ENCODE measurements around the gene ISOC2.

ISOC2 gene

DNA sequence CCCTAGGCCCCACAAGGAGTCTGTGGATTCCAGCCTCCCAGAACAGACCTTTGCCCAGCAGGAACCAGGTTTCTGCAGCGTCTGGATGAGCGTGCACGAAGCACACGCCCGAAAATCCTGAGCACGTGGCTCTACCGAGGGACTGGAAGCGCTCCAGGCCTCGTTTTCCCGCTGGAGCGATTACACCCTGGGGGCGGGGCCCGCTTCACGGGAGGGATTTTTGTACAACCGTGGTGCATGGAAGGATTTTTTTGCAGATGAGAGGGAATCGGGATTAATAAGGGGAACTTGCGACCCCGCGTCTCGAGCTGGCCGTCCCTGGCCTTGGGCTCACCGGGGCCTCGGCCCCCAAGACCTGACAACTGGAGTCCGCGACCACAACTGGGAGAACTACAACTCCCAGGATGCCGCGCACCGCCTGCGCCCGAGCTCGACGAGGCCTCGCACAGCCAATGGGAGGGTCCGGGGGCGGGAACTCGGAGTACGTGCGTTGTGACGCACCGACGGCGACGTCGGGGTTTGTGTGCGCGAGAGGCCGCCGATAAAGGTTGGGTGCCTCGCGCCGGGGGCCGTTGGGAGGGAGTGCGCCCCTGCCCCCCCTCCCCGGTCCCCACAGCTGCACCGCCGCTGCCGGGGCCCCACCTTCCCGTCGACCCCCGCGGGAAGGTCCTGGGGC, 14.8 kb upstream of the ISOC2 start, which contains the start of gene ZNF628:
TSS of gene ZNF628 (plus strand) at position 518 of the 676 bp plus-strand sequence. CDS start 3,294 bp downstream, outside the sequence.
- no peak for FAIRE-seq

DNA sequence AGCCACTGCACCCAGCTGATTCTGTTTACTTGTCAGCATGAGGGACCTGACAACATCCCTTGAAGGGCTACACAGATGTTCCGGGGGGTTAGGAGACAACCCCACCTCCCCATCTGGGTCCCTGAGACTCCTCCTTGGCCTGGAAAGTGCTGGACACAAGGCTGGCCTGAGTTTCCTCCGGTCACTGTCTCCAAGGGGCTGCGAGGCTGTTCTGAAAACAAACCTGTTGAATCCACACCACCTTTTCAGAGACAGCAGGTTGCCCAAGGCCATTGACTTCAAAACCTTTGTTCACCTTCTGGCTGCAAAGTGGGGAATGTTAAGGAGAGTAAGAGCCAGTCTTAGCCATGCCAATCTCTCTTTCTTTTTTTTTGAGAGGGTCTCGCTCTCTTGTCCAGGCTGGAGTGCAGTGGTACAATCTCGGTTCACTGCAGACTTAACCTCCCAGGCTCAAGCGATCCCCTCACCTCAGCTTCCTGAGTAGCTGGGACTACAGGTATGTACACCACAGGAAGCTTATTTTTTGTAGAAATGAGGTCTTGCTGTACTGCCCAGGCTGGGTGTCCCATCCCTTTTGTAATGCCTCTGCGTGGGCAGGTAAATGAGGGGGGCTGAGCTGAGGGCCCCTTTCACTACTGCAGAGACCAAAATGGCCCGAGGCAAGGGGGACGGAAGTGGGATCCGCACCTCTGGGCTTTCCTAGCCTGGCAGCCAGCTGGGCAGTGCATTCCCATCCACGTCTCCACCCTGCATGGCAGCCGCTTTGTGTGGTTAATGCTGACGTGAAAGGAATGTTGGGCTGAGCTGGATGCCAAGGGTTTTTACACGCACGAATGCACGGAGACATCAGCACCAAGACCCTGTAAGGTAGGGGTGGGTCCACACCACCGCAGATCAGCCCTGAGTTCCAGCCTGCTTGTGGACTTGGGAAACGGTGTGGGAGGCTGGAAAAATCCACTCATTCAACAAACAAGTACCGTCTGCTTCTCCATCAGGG, 13.1 kb upstream of the ISOC2 start:
- FAIRE-seq: no peak

DNA sequence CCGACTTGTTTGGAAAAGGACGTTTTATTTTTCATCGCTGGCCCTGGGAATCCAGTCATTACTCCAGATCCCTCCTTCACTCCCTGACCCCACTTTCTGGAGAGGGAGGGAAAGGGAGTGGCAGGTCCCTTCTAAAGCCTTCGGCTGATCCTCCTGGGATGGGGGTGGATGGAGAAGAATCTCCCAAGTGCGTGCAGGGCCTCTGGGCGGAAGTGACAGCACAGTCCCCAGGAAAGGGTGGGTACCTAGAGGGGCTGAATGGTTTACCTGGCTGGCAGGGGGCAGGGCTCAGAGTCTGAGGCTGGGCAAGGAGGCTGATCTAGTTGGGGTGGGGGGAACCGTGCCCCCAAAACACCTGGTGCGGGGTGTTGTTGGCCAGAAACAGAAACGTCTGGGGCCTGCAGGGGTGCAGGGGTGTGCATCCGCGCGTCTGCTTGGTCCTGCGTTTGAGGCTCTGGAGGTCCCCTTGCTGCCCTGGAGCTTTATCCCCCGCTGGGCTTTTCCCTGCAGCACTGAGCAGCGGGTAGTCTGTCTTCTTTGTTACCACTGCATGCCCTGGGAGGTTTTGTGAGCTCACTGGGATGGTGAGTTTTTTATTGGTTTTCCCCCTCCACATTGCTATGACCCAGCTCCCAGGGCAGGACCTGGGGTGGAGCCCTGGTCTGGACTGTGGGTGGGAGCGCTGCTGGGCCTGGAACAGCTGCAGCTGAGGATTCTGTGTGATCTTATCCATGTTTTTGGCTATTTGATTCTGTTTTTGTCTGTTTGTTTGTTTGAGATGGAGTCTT, 12.0 kb upstream of the ISOC2 start:
- no peak for FAIRE-seq

DNA sequence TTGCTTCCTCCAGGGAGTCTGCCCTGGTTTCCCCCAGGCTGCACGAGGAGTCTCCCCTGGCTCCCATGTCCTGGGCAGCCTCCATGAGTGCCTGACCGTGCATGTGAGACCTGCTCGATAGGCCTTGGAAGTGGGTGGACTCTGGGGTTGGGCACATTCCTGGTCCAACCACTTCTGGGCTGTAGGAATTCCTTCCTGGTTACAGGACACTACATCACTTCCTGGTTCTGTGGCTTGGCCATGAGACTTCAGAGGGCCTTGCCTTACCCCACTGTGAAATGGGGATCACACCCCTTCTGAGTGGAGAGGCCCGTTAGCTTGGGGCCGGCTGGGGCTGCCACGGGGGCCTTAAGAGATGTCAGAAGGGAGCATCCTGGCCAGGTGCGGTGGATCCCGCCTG, 11.0 kb upstream of the ISOC2 start:
- no peak for FAIRE-seq

DNA sequence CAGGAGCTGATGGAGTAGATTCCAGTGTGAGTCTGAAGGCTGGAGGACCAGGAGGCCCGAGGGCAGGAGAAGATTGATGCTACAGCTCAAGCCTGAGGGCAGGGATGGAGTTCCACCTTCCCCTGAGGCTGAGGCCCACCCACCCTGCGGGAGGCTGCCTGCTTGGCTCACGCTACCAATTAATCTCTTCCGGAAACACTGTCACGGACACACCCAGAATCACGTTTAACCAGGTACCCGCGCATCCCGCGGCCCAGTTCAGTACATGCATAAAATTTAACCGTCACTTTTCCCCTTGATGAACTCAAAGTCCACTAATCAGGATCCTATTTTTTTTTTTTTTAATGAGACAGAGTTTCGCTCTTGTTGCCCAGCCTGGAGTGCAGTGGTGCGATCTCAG, 9.8 kb upstream of the ISOC2 start:
- FAIRE-seq: no peak

DNA sequence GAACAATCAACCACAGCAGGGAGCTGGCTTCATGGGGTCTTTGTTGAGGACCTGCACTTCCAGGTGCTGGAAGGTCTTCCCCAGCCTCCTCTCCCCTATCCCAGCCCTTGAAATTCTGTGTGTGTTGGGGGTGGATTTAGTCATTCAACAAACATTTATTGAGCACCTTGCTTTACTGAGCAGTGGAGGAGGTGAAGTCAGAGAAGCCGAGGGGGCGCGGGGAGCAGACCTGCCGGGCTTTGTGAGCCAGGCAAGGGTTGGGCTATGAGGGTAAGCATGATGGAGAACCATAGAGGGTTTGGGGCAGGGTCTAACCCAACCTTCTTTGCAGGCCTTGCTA, 6.6 kb upstream of the ISOC2 start:
- FAIRE-seq: no peak

DNA sequence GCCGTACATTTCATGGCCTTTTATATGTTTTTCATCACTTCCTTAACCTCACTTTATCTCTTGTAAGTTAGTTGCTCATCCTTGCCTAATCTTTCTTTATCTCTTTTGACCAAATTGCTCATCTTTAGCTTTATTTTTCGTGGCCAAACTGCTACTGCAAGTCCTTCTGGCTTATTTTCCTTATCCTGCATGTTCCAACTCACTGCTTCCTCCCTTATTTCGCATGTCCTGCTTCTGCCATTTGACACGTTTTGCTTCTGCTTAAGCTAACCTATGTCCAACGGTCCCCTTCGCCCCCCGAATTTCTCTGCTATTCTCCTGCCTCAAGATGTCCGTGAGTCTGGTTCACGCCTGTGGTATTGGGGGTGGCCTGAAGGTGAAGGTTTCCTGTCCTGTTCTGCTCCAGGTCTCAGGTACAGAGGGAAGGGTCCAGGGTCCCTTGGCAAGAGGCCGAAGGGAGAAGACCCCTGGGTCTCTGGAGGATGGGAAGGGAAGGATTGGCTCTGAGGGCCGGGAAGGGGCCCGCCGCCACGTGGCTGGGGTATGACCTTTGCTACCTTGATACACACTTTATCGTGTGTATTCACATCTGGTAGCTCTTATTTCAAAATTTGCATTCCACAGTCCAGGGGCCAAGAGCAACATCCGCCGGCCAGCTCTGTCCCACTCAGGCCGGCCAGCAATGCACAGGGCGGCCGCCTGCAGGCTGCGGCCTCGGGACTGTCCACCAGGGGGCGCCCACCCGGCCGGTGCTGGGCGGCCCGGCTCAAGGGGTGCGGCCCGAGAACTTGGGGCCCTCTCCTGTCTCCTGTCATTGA, 6.0 kb upstream of the ISOC2 start:
- no peak for FAIRE-seq

DNA sequence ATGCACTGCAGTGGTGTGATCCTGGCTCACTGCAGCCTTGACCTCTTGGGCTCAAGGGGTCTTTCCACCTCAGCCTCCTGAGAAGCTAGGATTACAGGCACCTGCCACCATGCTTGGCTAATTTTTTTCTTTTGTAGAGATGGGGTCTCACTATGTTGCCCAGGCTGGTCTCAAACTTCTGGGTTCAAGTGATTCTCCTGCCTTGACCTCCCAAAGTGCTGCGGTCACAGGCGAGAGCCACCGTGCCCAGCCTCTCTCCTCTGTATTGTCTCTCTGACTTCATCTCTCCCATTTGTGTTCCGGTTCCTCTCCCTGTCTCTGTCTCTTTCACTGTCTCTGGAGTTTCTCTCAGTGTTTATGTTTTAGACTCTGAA, 4.8 kb upstream of the ISOC2 start:
- FAIRE-seq: no peak

DNA sequence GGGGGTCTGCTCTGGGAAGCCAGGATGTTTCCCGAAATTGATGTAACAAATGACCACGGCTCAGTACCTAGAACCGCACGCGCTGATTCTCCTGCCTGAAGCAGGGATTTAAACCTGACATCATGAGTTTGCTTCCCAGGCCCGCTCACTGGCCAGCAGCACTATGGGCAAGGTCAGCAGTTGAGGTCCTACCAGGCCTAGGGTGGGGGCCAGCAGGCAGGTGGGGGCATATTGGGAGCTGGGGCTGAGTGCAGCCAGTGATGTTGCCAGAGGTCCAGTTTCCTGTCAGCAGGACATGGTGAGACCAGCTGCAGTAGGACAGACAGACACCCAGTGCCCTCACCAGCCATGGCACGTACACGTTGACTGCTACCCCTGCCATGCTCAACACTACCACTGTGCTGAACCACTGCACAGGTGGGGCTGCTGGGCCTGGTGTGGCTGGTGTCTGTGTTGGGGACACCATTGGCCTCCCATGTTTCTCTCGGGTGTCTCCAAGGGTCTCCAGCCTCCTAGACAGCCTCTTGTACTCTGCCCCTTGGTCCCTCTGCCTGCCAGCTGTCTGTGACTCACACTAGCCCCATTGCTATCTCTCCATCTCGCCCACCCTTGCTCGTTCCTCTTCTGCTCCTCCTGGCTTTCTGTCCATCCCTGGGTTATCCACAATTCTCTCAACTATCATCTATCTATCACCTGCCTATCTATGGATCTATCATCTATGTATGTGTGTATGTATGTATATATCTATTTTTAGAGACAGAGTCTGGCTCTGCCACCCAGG, 4.2 kb upstream of the ISOC2 start:
- FAIRE-seq: no peak

DNA sequence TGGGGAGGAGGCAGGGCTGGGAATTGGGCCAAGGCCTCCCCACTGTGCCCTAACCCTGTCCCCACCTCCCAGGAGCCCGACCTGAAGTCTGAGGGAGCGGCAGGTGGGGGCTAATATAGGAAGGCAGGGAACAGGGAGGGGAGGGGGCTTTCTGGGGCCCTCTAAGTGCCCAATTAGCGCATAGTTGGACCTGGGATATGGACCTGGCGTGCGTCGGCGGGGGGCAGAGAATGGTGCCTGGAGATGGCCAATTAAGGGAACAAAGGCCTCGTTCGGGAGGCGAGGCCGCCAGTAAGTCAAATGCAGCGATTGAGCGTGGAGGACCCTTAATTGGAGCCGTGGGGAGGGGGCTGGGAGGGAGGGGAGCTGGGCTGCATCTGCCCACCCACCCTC, 3.2 kb upstream of the ISOC2 start, which contains the start of gene C19orf85:
TSS of gene C19orf85 (minus strand) at position 90 of the 393 bp plus-strand sequence. CDS start 197 bp downstream, outside the sequence.
- no peak for FAIRE-seq

DNA sequence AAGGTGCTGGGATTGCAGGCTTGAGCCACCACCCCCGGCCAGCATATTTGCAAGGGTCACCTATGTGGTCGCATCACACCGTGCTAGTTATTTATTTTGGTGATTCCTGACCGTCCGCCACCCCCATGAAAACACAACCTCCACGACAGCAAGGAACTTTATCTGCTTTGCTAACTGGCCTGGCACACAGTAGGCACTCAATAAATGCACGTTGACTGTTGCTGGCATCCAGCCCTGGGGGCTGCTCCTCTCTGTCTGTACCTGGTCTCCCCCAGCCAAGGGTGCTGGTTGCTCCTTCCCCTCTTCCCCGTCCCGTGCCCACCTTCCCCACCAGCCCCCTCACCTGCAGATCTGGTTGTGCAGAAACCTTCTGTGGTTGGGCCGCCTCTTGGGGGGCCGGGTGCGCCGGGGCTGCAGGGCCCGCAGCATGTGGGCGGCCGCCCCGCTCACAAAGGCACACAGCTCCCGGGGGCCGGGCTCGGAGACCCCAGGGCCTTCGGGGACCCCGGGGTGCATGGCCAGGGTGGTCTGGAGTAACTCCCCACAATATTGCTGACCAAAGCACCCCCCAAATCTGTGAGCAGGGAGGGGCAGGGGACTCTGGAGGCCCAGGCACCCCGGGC, 2.7 kb upstream of the ISOC2 start:
- no peak for FAIRE-seq

DNA sequence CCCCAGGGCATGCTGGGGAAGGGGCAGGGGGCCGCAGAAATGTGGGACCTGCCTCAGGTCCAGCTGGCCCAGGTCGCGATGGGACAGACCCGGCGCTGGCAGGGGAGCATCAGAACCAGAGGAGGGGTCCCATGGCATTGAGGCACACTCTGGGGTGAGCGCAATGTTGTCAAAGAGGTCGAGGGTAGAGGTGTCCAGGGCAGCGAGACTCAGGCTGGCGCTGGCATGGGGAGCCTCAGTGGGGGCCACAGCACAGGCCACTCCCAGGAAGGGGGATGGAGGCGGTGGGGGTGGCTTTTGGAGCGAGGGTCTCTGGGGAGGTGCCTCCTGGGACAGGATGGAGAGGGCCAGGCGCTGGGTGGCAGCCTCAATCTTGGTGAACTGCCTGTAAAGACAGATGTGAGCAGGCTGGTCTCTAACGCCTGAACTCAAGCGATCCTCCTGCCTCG, 2.2 kb upstream of the ISOC2 start:
- no peak for FAIRE-seq

DNA sequence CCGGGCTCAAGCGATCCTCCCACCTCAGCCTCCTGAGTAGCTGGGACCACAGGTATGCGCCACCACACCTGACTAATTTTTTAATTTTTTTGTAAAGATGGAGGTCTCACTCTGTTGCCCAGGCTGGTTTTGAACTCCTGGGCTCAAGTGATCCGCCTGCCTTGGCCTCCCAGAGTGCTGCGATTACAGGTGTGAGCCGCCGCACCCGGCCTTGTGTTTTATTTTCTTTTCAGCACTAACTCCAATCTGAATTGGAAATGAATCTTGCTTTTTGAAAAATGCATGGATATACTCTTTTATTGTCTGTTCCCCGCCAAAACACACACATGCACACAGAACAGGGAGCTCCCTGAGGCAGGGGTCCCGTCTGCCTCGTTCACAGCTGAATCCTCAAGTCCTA, 1.3 kb upstream of the ISOC2 start:
- no peak for FAIRE-seq

DNA sequence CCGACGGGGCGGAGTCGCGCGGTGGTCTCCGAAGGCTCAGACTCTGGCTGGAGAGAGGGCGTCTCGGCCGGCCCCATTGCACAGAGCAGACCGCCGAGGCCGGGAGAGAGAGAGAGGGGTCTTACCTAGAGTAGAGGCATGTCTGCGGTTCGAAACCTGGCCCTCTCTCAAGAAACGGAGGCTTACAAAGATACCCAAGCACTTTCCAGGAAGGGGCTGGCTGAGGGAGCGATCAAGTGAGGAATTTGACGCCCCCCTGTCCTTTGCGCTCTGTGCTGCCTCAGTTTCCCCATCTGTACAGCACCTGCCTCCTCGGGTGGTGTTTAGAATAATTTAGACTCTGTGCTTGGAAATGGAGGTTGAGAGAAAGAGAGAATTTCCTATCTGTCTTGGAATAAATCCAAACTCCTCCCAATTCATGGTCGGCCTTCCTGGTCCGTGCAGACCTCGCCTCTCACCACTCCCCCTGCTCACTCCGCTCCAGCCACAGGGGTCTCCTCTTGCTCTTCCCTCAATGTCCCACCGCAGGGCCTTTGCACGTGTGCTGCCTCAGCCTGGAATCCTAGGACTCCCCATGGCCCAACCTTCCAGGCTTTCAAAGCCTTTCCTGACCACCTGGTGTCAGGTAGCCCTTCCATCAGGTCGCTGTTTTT, 658 bp upstream of the ISOC2 start:
- no peak for FAIRE-seq

DNA sequence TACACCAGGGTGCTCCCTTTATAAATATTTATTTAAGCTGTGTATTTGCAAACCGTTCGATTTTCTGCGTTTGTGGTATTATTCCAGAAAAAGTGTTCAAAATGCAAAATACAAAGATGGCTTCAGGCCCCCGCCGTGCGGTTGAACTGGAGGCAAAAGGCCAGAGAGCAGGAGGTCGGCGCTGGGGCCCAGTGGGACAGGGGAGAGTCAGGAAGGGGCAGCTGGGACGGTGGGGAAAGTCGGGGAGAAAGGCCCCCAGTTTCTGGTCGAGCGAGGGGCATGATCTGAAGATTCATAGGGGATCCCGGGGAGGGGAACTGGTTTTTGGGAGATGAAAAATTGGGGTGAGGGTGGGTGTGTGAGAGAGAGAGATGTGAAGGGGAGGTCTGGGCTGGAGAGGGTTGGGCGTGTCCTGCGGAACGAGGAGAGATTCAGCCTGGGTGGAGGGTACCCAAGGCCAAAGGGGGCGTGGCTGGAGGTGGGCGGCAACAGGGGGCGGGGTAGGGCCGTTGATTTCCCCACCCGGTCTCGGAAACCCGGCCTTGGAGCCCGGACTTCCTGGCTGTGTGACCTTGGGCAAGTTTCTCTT, 678 bp downstream of the ISOC2 start:
- peak; percentile 80 for FAIRE-seq

DNA sequence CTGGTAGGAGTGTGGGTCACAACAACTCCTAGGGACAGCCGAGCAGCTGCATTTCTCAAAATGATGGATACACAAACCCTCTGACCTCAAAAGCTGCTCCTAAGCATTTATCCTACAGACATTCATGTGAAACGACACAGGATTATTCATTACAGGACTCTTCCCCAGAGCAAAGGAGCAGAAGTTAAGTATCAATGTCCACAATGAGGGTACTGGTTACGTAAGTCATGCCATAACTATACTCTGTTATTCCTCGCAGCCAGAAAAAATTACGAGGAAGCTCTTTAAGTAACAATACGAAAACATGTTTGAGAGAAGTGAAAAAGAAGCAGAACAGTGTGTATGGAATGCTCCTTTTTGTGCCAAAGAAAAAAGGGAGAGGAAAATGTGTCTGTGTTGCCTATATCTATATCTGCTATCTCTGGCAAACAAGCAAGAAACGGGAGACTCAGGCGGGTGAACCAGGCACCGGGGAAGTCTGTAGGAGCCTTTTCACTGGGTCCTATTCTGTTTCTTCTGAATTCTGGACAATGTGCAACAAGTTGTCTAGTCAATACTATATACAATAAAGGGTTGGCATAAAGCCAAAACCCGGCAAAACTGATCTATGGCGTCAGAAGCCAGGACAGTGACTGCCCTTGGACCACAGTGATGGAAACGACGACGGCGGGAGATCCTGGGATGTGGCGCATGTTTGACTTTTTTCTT, 1.3 kb downstream of the ISOC2 start:
- FAIRE-seq: no peak

DNA sequence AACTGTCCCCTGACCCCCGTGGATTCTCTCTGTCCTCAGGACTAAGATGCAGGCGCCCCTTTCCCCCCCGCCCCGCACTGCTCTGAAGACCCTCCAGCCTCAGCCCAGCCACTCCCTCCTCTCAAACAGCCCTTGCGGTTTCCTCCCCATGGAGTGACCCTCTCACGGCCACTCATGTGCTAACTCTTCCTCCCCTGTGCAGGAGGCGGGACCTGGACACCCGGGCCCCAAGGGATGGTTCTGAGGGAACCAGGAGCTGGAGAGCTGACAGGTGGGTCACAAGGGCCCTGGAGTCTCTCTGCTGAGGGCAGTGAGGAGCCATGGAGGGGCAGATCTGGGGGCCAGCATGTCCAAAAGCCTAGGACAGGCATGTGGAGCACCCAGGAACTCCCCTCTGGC, 1.9 kb downstream of the ISOC2 start:
- no peak for FAIRE-seq

DNA sequence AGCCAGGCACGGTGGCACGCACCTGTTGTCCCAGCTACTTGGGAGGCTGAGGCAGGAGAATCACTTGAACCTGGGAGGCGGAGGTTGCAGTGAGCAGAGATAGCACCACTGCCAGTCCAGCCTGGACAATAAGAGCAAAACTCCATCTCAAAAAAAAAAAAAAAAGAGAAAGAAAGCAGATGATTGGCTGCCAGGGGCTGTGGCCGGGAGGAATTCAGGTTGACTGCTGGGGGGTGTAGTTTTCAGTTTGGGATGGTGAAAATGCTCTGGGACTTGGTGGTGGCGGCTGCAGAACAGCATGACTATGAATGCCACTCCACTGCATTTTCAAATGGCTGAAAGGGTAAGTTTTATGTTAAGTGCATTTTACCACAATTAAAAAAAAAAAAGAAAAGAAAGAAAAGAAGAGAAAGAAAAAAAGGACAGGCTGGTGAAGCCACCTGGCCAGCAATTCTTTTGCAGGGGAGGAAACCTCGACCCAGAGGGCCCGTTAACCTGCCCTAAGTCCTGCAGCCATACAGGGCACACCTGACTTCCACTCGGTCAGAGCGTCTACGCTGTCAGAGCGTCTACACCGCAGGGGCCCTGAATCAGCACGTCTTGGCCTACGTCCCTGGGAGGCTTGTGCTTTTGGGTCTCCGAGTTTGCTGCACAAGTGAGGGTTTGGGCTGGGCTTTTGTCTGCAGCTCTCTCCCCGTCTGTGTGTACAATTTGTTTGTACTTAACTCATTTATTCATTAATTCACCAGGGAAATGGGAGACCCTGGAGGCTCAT, 3.6 kb downstream of the ISOC2 start:
- no peak for FAIRE-seq

DNA sequence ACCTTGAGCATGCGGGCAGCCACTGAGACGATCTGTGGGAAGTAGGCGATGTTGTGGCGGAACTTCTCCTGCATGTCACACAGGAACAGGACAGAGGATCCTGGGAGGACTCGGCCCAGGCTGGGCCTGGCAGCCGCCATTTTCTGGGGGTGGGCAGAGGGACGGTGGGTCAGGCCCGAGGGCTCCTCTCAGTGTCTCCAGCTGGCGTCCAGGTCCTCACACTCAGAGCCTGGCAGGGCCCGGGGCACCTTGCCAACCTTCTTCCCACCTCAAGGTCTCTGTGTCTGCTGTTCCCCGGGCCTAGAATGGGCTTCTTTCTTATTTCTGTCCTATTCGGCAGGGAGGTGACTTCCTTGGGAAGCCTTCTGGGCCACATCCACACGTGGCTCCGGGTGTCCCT, 5.1 kb downstream of the ISOC2 start:
- no peak for FAIRE-seq

Measured in A204.1 (cell line).